RWPE2 (cell line): ENCODE measurements around the gene VPS41.

Source experiments
- ATAC-seq: fragments of 200-7000 bp; cut with Tn5 transposase; 3 replicates; pipeline ENCODE4 v1.9.1; 2021; ENCODE audit warnings: low read depth
- DNase-seq: peaks from one replicate; pipeline ENCODE4 v3.0.0-alpha.2; 2020; ENCODE audit warnings: low spot score
- H3K27ac ChIP-seq: fragments of 450-650 bp; 2 replicates; pipeline ENCODE4 v1.5.1; 2017; ENCODE audit warnings: mild to moderate bottlenecking; ENCODE audit not compliant: poor library complexity, severe bottlenecking
- H3K27me3 ChIP-seq: fragments of 250-450 bp; sonication (Bioruptor Pico); 2 replicates; pipeline ENCODE4 v1.5.1; 2021; ENCODE audit warnings: mild to moderate bottlenecking, moderate library complexity; ENCODE audit not compliant: insufficient read depth, poor library complexity, severe bottlenecking
- H3K36me3 ChIP-seq: fragments of 250-450 bp; sonication (Bioruptor Pico); 2 replicates; pipeline ENCODE4 v1.5.1; 2020; ENCODE audit warnings: low read depth, mild to moderate bottlenecking, moderate library complexity
- H3K4me1 ChIP-seq: fragments of 250-450 bp; sonication (Bioruptor Pico); 2 replicates; pipeline ENCODE4 v1.5.1; 2021; ENCODE audit warnings: mild to moderate bottlenecking, moderate library complexity; ENCODE audit not compliant: insufficient read depth, poor library complexity, severe bottlenecking
- H3K4me3 ChIP-seq: fragments of 250-450 bp; sonication (Bioruptor Pico); 2 replicates; pipeline ENCODE4 v1.5.1; 2021; ENCODE audit warnings: mild to moderate bottlenecking, moderate library complexity; ENCODE audit not compliant: severe bottlenecking
- H3K9me3 ChIP-seq: fragments of 250-450 bp; sonication (Bioruptor Pico); 2 replicates; pipeline ENCODE4 v1.5.1; 2021; ENCODE audit warnings: mild to moderate bottlenecking, moderate library complexity; ENCODE audit not compliant: severe bottlenecking
- CTCF ChIP-seq: fragments of 450-650 bp; IDR thresholded peaks from one replicate; pipeline ENCODE4 v1.5.1; 2017; ENCODE audit warnings: mild to moderate bottlenecking, moderate library complexity; ENCODE audit not compliant: poor library complexity, severe bottlenecking

VPS41 gene

GRCh38 chr7:38830826-38831225, 78.2 kb downstream of the VPS41 start:
- Histone ChIP-seq H3K9me3 (no peaks in the 10 kb centered on the region), H3K27ac (no peak overlapping the region)

GRCh38 chr7:38829488-38830165, 79.4 kb downstream of the VPS41 start:
- Histone ChIP-seq H3K27me3 (no peaks in the 10 kb centered on the region), H3K4me1 (no peaks in the 10 kb centered on the region), H3K9me3 (no peaks in the 10 kb centered on the region), H3K36me3 (no peaks in the 10 kb centered on the region), H3K27ac (no peak overlapping the region), H3K4me3 (no peak overlapping the region)
- no peak for ATAC-seq
- no peak for DNase-seq
- no peak for TF ChIP-seq CTCF

More at GRCh38 chr7:38830826-38831225, 78.2 kb downstream of the VPS41 start:
- no peak overlapping the region for H3K4me3 ChIP-seq
- no peaks in the 10 kb centered on the region for H3K4me1 ChIP-seq
- DNase-seq, result no peak
- no peak for ATAC-seq
- H3K27me3 ChIP-seq, result no peaks in the 10 kb centered on the region
- no peak for TF ChIP-seq CTCF
- no peaks in the 10 kb centered on the region for H3K36me3 ChIP-seq

GRCh38 chr7:38828026-38828425, 81.0 kb downstream of the VPS41 start:
- Histone ChIP-seq H3K9me3 (no peaks in the 10 kb centered on the region), H3K27ac (no peak overlapping the region), H3K4me1 (no peaks in the 10 kb centered on the region), H3K27me3 (no peaks in the 10 kb centered on the region), H3K4me3 (no peak overlapping the region), H3K36me3 (no peaks in the 10 kb centered on the region)
- ATAC-seq (no peak), DNase-seq (no peak)
- no peak for TF ChIP-seq CTCF

GRCh38 chr7:38825721-38826440, 83.1 kb downstream of the VPS41 start:
- H3K4me1 ChIP-seq, result no peaks in the 10 kb centered on the region
- DNase-seq (no peak), ATAC-seq (no peak)

More at GRCh38 chr7:38825721-38826440, 83.1 kb downstream of the VPS41 start:
- Histone ChIP-seq H3K9me3 (no peaks in the 10 kb centered on the region), H3K27me3 (no peaks in the 10 kb centered on the region), H3K27ac (no peak overlapping the region), H3K36me3 (no peaks in the 10 kb centered on the region), H3K4me3 (no peak overlapping the region)
- no peak for TF ChIP-seq CTCF
